Measurements from ENCODE around the gene PRSS36.

- TF ChIP-seq TCF7 (IDR thresholded peaks at IDR 0.05; ENCODE audit: borderline replicate concordance) (no peak), NR2F6 (CRISPR knock-in tag; IDR thresholded peaks at IDR 0.05) (no peak), POLR2A (conservative IDR thresholded peaks at IDR 0.05) (peak; percentile 95), GATAD2A (IDR thresholded peaks at IDR 0.05) (peak; percentile 67; the same call in 1 of the 2 replicates), NFYB (IDR thresholded peaks at IDR 0.05; ENCODE audit: extremely low read depth, insufficient read length) (peak; percentile 17), TEAD2 (tag; IDR thresholded peaks at IDR 0.05) (no peak)
Observed at GRCh38 chr16:31117384-31118222, 32.3 kb downstream of the PRSS36 start, which contains the start of gene KAT8.

Measured in K562 (cell line).